HG02970 (cell line): Measurements from ENCODE around the gene ARHGAP6.

Source experiments
- ATAC-seq: cut with Tn5 transposase; IDR thresholded peaks from one replicate; pipeline ENCODE4 v1.9.1; 2021; ENCODE audit warnings: mild to moderate bottlenecking, moderate library complexity, moderate number of reproducible peaks; ENCODE audit not compliant: unreplicated experiment, low FRiP score

ARHGAP6 gene

GRCh38 chrX:11089802-11090201, 575.9 kb downstream of the ARHGAP6 start:
- ATAC-seq = no peak
